Prostate gland (tissue), 2 donors: ENCODE results near the gene IL17RB. TPM values are rescaled to one million over a fixed set of nuclear protein-coding genes. Genes with fewer than 3 reads are reported as not detected.

Experiments used
- DNase-seq: peaks from one replicate; pipeline ENCODE4 v3.0.0-alpha.2; 2019; ENCODE audit warnings: low spot score
- H3K27ac ChIP-seq, 2 donors: fragments of 200-600 bp; sonication (generic); 2 replicates each; pipeline ENCODE4 v1.5.1; 2017 to 2019
- H3K27me3 ChIP-seq: fragments of 200-600 bp; sonication (generic); replicated peaks from 2 replicates; pipeline ENCODE4 v1.5.1; 2019; ENCODE audit not compliant: insufficient read depth
- H3K36me3 ChIP-seq, 2 donors: fragments of 200-600 bp; sonication (generic); 1 replicate in 1 of 2; 2 replicates in 1 of 2; pipeline versions ENCODE4 v1.5.1 to v1.8.1; 2017 to 2019
- H3K4me1 ChIP-seq: fragments of 200-600 bp; sonication (generic); replicated peaks from 2 replicates; pipeline ENCODE4 v1.5.1; 2019
- H3K4me3 ChIP-seq, 2 donors: fragments of 200-600 bp; sonication (generic); 2 replicates each; pipeline ENCODE4 v1.5.1; 2017 to 2019
- H3K9me3 ChIP-seq: fragments of 200-600 bp; sonication (generic); 2 replicates; pipeline ENCODE4 v1.5.1; 2017
- CTCF ChIP-seq, 4 experiments: fragments of 200-600 bp in 2 of 4; fragments of 450-650 bp in 2 of 4; sonication (generic) in 2 of 4; IDR thresholded peaks; 1 replicate in 3 of 4; 2 replicates in 1 of 4; pipeline ENCODE4 v1.5.1; 2016 to 2019; ENCODE audit warnings: antibody characterized with exemption in 4 of 4, mild to moderate bottlenecking in 2 of 4, moderate library complexity in 2 of 4
- POLR2A ChIP-seq: fragments of 450-650 bp; IDR thresholded peaks from one replicate; pipeline ENCODE4 v1.6.1; 2016; ENCODE audit warnings: antibody characterized with exemption, mild to moderate bottlenecking
- POLR2AphosphoS5 ChIP-seq: sonication (generic); formaldehyde crosslinking; IDR thresholded peaks from one replicate; pipeline ENCODE4 v1.6.1; 2017; ENCODE audit warnings: antibody characterized with exemption
- WGBS: methylation state at CpG from one replicate; pipeline ENCODE4 v1.1.5; 2018; 5-methylcytosine and 5-hydroxymethylcytosine counted together
- intact Hi-C: fragments of 100-400 bp; cut with DNase I; formaldehyde crosslinking; loops from one replicate; pipeline ENCODE4 v1.14.2; 2022
- total RNA-seq, 2 donors: library from RNA; depleted of rRNA; stranded (reverse); fragments of >200 nt; gene quantifications; one replicate each; pipeline ENCODE4 v1.1.0, GENCODE V29; 2016

Gene IL17RB
- 10 to 100 TPM in 1 of 2 donors, 1 to 10 TPM in 1; 6.0 to 14.3 TPM for total RNA-seq

GRCh38 chr3:53846134-53846850 lies at the start of gene IL17RB, which contains the start of gene CHDH:
IL17RB (plus strand) TSS chr3:53846568; CDS start chr3:53846589, 21 bp downstream.
CHDH (minus strand) TSS chr3:53846419; CDS start chr3:53824008, 22,411 bp downstream.
- DNase-seq, result peak; percentile 85
- 5% methylated on average over 40 of the region's 91 CpGs for WGBS
- Histone ChIP-seq H3K36me3 (no peaks in the 10 kb centered on the region), H3K4me1 (peaks cover 13% of the 10 kb centered on the region), H3K27me3 (no peaks in the 10 kb centered on the region), H3K4me3 (peak within 1 kb of the TSS; percentile 51 to 53), H3K27ac (peak within 1 kb of the TSS; percentile 85 to 96), H3K9me3 (no peaks in the 10 kb centered on the region)
- intact Hi-C loops, result no loop called here
- peak in 1 of 4 experiments; percentile 36 for TF ChIP-seq CTCF (IDR thresholded peaks at IDR 0.05)
- TF ChIP-seq POLR2A, result peak; percentile 75
- peak; percentile 80 for TF ChIP-seq POLR2AphosphoS5

GRCh38 chr3:53798144-53798543 lies 48.2 kb upstream of the IL17RB start:
- no peaks in the 10 kb centered on the region for H3K9me3 ChIP-seq
- intact Hi-C loops, result no loop called here
- no peaks in the 10 kb centered on the region for H3K36me3 ChIP-seq
- H3K4me1 ChIP-seq, result no peaks in the 10 kb centered on the region
- TF ChIP-seq POLR2AphosphoS5 (no peak), POLR2A (no peak), CTCF (IDR thresholded peaks at IDR 0.05) (no peak)
- no peak for DNase-seq
- H3K4me3 ChIP-seq, result no peak overlapping the region
- H3K27me3 ChIP-seq, result no peaks in the 10 kb centered on the region
- H3K27ac ChIP-seq, result no peak overlapping the region
- 89% methylated on average over 8 of the region's 8 CpGs for WGBS

- TF ChIP-seq POLR2A (no peak), POLR2AphosphoS5 (no peak), CTCF (IDR thresholded peaks at IDR 0.05) (no peak)
- no peak overlapping the region for H3K4me3 ChIP-seq
- no peaks in the 10 kb centered on the region for H3K36me3 ChIP-seq
- H3K4me1 ChIP-seq, result no peaks in the 10 kb centered on the region
- H3K9me3 ChIP-seq, result no peaks in the 10 kb centered on the region
- no peaks in the 10 kb centered on the region for H3K27me3 ChIP-seq
- no peak for DNase-seq
- intact Hi-C loops, result no loop called here
- H3K27ac ChIP-seq, result no peak overlapping the region
- WGBS, result 96% methylated on average over 7 of the region's 12 CpGs
These were observed 47.0 kb upstream of the IL17RB start for GRCh38 chr3:53799338-53799865.

GRCh38 chr3:53800041-53800906 lies 46.1 kb upstream of the IL17RB start:
- no peak for DNase-seq
- H3K4me1 ChIP-seq, result no peaks in the 10 kb centered on the region
- WGBS, result 87% methylated on average over 16 of the region's 16 CpGs
- intact Hi-C loops, result no loop called here
- no peak overlapping the region for H3K4me3 ChIP-seq
- no peaks in the 10 kb centered on the region for H3K36me3 ChIP-seq
- no peak overlapping the region for H3K27ac ChIP-seq
- TF ChIP-seq POLR2AphosphoS5 (no peak), CTCF (IDR thresholded peaks at IDR 0.05) (no peak), POLR2A (no peak)
- H3K9me3 ChIP-seq, result no peaks in the 10 kb centered on the region
- no peaks in the 10 kb centered on the region for H3K27me3 ChIP-seq
